Kidney epithelial cell (primary cell): Measurements from ENCODE around the gene MIXL1. TPM values are rescaled to one million over a fixed set of nuclear protein-coding genes. Genes with fewer than 3 reads are reported as not detected.
"Not testable (repeated sequence)": the region's sequence is repeated elsewhere in the genome, so short reads cannot be mapped to it uniquely, and the experiment has no call there.

Source experiments
- DNase-seq: peaks from one replicate; pipeline ENCODE4 v3.0.0-alpha.2; 2010; ENCODE audit warnings: low read depth
- H3K27me3 ChIP-seq: 2 replicates; pipeline ENCODE4 v1.6.0; 2011; ENCODE audit warnings: low read length; ENCODE audit not compliant: control insufficient read depth, insufficient read depth
- H3K36me3 ChIP-seq: 2 replicates; pipeline ENCODE4 v1.5.1; 2011; ENCODE audit warnings: low read length; ENCODE audit not compliant: control insufficient read depth, insufficient read depth
- H3K4me3 ChIP-seq: 2 replicates; pipeline ENCODE4 v1.5.1; 2011; ENCODE audit warnings: low read depth, mild to moderate bottlenecking, control low read depth, low read length
- total RNA-seq: library from RNA; depleted of rRNA; stranded (reverse); fragments of >200 nt; gene quantifications from 2 replicates; pipeline ENCODE4 v1.2.3, GENCODE V29; 2015
- TF ChIP-seq, protein P1 (sequence below): IDR thresholded peaks from 2 replicates; pipeline ENCODE4 v1.5.1; 2011; ENCODE audit warnings: mild to moderate bottlenecking, moderate library complexity, low read length, control low read depth, inconsistent platforms; ENCODE audit not compliant: insufficient read depth, poor library complexity, severe bottlenecking

The MIXL1 gene
- total RNA-seq, 1 donor from 2014 or later = 0.67 TPM

GRCh38 chr1:226236826-226237225 lies 13.4 kb downstream of the MIXL1 start:
- Histone ChIP-seq H3K36me3 (no peaks in the 10 kb centered on the region), H3K27me3 (no peaks in the 10 kb centered on the region), H3K4me3 (no peak overlapping the region)
- TF ChIP-seq, protein P1, sequence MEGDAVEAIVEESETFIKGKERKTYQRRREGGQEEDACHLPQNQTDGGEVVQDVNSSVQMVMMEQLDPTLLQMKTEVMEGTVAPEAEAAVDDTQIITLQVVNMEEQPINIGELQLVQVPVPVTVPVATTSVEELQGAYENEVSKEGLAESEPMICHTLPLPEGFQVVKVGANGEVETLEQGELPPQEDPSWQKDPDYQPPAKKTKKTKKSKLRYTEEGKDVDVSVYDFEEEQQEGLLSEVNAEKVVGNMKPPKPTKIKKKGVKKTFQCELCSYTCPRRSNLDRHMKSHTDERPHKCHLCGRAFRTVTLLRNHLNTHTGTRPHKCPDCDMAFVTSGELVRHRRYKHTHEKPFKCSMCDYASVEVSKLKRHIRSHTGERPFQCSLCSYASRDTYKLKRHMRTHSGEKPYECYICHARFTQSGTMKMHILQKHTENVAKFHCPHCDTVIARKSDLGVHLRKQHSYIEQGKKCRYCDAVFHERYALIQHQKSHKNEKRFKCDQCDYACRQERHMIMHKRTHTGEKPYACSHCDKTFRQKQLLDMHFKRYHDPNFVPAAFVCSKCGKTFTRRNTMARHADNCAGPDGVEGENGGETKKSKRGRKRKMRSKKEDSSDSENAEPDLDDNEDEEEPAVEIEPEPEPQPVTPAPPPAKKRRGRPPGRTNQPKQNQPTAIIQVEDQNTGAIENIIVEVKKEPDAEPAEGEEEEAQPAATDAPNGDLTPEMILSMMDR = no peak
- DNase-seq = no peak

- DNase-seq = no peak
- TF ChIP-seq, protein P1 = no peak
- H3K4me3 ChIP-seq = no peak overlapping the region
- H3K36me3 ChIP-seq = no peaks in the 10 kb centered on the region
- H3K27me3 ChIP-seq = no peaks in the 10 kb centered on the region
Measured at GRCh38 chr1:226239421-226239820, 16.0 kb downstream of the MIXL1 start.

- Histone ChIP-seq H3K36me3 (no peaks in the 10 kb centered on the region), H3K4me3 (no peak overlapping the region), H3K27me3 (no peaks in the 10 kb centered on the region)
- no peak for DNase-seq
- TF ChIP-seq, protein P1 = no peak
Measured at GRCh38 chr1:226248091-226248490, 24.6 kb downstream of the MIXL1 start.

DNA sequence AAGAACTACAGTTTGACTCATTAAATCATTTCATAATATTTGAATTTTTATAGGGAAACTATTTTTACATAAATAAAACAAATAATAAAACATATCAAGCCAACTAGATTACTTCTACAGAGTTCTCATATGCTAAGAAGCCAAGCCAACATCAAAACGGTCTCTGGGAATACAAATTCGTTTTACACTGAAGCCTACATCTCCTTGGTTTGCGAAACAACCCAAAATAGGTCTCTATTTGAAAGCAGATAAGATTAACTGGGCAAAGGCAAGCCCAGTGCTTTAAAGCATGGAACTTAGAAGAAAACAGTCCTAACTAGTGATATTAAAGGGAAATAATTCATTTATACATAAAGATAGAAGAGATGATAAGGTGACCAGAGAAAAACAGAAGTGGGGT lies 25.3 kb downstream of the MIXL1 start:
- Histone ChIP-seq H3K4me3 (no peak overlapping the region), H3K27me3 (no peaks in the 10 kb centered on the region), H3K36me3 (no peaks in the 10 kb centered on the region)
- TF ChIP-seq, protein P1 = no peak
- no peak for DNase-seq

GRCh38 chr1:226250511-226250910 lies 27.0 kb downstream of the MIXL1 start:
- H3K4me3 ChIP-seq = no peak overlapping the region
- H3K36me3 ChIP-seq = no peaks in the 10 kb centered on the region
- H3K27me3 ChIP-seq = no peaks in the 10 kb centered on the region
- TF ChIP-seq, protein P1 = no peak
- no peak for DNase-seq

DNA sequence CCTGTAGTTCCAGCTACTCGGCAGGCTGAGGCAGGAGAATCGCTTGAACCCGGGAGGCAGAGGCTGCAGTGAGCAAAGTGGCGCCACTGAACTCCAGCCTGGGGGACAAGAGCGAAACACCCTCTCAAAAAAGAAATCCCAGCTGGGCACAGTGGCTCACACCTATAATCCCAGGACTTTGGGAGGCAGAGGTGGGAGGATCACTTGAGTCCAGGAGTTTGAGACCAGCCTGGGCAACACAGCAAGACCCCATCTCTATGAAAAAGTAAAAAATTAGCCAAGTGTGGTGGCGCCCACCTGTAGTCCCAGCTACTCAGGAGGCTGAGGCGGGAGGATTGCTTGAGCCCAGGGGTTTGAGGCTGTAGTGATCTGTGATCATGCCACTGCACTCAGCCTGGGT lies 29.4 kb downstream of the MIXL1 start:
- not testable (repeated sequence) for H3K27me3 ChIP-seq, H3K36me3 ChIP-seq, DNase-seq, H3K4me3 ChIP-seq

- TF ChIP-seq, protein P1 = no peak
- no peak overlapping the region for H3K4me3 ChIP-seq
- no peak for DNase-seq
- no peaks in the 10 kb centered on the region for H3K36me3 ChIP-seq
- no peaks in the 10 kb centered on the region for H3K27me3 ChIP-seq
Measured at GRCh38 chr1:226253933-226254332, 30.5 kb downstream of the MIXL1 start.
